ENCODE data around the gene TMEM43.
"Not testable (repeated sequence)": the region's sequence is repeated elsewhere in the genome, so short reads cannot be mapped to it uniquely, and the experiment has no call there.

Gene TMEM43, protein sequence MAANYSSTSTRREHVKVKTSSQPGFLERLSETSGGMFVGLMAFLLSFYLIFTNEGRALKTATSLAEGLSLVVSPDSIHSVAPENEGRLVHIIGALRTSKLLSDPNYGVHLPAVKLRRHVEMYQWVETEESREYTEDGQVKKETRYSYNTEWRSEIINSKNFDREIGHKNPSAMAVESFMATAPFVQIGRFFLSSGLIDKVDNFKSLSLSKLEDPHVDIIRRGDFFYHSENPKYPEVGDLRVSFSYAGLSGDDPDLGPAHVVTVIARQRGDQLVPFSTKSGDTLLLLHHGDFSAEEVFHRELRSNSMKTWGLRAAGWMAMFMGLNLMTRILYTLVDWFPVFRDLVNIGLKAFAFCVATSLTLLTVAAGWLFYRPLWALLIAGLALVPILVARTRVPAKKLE

DNA sequence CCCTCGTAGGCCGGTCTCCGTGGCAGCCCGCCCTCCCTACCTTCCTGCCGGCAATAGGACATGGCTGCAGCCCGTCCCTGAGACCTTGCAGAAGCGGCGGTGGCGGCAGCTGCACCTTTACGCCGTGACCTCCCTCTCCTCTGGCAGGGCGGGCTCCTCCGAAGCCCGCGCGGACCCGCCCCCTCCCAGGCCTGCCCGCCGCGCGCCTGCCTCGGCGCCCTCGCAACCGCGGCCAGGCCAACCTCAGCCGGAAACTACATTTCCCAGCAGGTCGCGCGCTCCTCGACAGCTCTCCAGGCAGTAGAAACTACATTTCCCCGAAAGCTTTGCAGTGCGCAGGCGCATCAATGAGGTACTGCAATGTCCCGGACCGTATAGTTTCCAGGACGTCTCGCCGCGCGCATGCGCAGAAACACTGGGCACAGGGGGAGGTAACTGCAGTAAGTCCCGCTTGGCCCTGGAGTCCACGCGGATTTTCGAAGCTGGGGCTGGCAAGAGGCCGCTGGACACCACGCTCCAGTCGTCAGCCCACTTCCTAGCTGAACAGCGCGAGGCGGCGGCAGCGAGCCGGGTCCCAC is at the start of gene TMEM43, which contains the start of gene CHCHD4:
Gene TMEM43 (plus strand): TSS at position 438 of the 578 bp plus-strand sequence. CDS start 142 bp downstream, outside the sequence.
Gene CHCHD4 (minus strand): TSS at position 256 of the 578 bp plus-strand sequence. CDS start 194 bp downstream, at position 62.
- peak within 1 kb of the TSS; percentile 92 for H2AFZ ChIP-seq (ENCODE audit: low read depth, low read length)
- peak within 1 kb of the TSS; percentile 86 for H3K4me3 ChIP-seq (ENCODE audit: low read length)
- H3K27me3 ChIP-seq (ENCODE audit: insufficient read depth, low read length) = no peaks in the 10 kb centered on the region
- peaks cover 21% of the 10 kb centered on the region for H3K4me1 ChIP-seq (ENCODE audit: insufficient read depth, low read length)
- H3K9me3 ChIP-seq (ENCODE audit: low read length) = peaks cover 3% of the 10 kb centered on the region
- peaks cover 22% of the 10 kb centered on the region for H3K36me3 ChIP-seq (ENCODE audit: insufficient read depth, low read length)

DNA sequence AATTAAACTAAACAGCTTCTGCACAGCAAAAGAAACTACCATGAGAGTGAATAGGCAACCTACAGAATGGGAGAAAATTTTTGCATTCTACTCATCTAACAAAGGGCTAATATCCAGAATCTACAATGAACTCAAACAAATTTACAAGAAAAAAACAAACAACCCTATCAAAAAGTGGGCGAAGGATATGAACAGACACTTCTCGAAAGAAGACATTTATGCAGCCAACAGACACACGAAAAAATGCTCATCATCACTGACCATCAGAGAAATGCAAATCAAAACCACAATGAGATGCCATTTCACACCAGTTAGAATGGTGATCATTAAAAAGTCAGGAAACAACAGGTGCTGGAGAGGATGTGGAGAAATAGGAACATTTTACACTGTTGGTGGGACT is 49.6 kb upstream of the TMEM43 start:
- H3K4me1 ChIP-seq (ENCODE audit: insufficient read depth, low read length); H3K4me3 ChIP-seq (ENCODE audit: low read length); H3K36me3 ChIP-seq (ENCODE audit: insufficient read depth, low read length); H3K27me3 ChIP-seq (ENCODE audit: insufficient read depth, low read length); H2AFZ ChIP-seq (ENCODE audit: low read depth, low read length); H3K9me3 ChIP-seq (ENCODE audit: low read length): not testable (repeated sequence)

- no peaks in the 10 kb centered on the region for H3K4me1 ChIP-seq (ENCODE audit: insufficient read depth, low read length)
These were observed 47.5 kb upstream of the TMEM43 start for GRCh38 chr3:14077310-14077709.

DNA sequence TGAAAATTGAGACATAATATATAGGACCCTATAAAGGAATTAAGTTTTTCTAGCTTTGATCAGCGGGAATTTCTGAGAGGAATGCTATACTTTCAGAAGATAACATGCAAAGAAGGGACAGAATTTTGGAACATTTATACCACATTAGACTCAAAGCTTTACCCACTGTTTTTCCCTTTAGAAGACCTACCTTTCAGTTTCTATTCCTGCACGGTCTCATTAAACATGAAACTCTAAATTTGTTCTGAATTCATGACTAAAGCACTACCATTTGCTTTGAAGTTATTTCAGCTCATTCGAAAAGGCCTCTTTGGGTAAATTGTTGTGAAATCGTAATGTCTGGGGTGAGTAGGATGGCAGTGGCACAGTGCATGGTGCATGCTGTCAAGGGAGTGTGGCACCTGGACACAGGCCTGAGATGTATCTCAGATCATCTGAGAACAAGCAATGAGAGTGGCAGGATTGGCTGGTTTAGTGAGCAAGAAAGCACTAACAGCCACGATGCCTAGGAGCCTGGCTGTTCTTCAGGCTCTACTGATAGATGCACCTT is 42.7 kb upstream of the TMEM43 start:
- Histone ChIP-seq H3K27me3 (ENCODE audit: insufficient read depth, low read length) (peaks cover 2% of the 10 kb centered on the region), H3K9me3 (ENCODE audit: low read length) (peaks cover 3% of the 10 kb centered on the region), H3K4me1 (ENCODE audit: insufficient read depth, low read length) (no peaks in the 10 kb centered on the region), H3K36me3 (ENCODE audit: insufficient read depth, low read length) (no peaks in the 10 kb centered on the region), H2AFZ (ENCODE audit: low read depth, low read length) (no peak overlapping the region), H3K4me3 (ENCODE audit: low read length) (no peak overlapping the region)

More at GRCh38 chr3:14077310-14077709, 47.5 kb upstream of the TMEM43 start:
- H3K36me3 ChIP-seq (ENCODE audit: insufficient read depth, low read length) = no peaks in the 10 kb centered on the region
- peaks cover 2% of the 10 kb centered on the region for H3K9me3 ChIP-seq (ENCODE audit: low read length)
- no peak overlapping the region for H3K4me3 ChIP-seq (ENCODE audit: low read length)
- H2AFZ ChIP-seq (ENCODE audit: low read depth, low read length) = no peak overlapping the region
- peaks cover 2% of the 10 kb centered on the region for H3K27me3 ChIP-seq (ENCODE audit: insufficient read depth, low read length)

GRCh38 chr3:14087461-14087860 is 37.4 kb upstream of the TMEM43 start:
- H3K9me3 ChIP-seq (ENCODE audit: low read length); H3K36me3 ChIP-seq (ENCODE audit: insufficient read depth, low read length): not testable (repeated sequence)

DNA sequence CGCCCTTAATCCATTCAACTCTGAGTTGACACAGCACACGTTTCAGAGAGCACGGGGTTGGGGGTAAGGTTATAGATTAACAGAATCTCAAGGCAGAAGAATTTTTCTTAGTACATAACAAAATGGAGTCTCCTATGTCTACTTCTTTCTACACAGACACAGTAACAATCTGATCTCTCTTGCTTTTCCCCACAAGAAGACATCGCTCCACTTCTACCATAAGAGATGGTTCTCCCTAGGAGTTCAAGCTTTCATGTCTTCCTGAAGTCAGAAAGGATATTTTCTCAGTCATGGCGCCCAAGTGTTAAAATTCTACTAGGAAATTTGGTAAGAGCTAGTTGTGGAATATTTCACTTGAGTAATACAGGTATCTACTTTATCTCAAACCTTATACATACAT is 32.9 kb upstream of the TMEM43 start:
- H3K36me3 ChIP-seq (ENCODE audit: insufficient read depth, low read length); H2AFZ ChIP-seq (ENCODE audit: low read depth, low read length); H3K27me3 ChIP-seq (ENCODE audit: insufficient read depth, low read length); H3K4me3 ChIP-seq (ENCODE audit: low read length); H3K9me3 ChIP-seq (ENCODE audit: low read length); H3K4me1 ChIP-seq (ENCODE audit: insufficient read depth, low read length): not testable (repeated sequence)

More at GRCh38 chr3:14087461-14087860, 37.4 kb upstream of the TMEM43 start:
- H3K27me3 ChIP-seq (ENCODE audit: insufficient read depth, low read length); H2AFZ ChIP-seq (ENCODE audit: low read depth, low read length); H3K4me1 ChIP-seq (ENCODE audit: insufficient read depth, low read length); H3K4me3 ChIP-seq (ENCODE audit: low read length): not testable (repeated sequence)

DNA sequence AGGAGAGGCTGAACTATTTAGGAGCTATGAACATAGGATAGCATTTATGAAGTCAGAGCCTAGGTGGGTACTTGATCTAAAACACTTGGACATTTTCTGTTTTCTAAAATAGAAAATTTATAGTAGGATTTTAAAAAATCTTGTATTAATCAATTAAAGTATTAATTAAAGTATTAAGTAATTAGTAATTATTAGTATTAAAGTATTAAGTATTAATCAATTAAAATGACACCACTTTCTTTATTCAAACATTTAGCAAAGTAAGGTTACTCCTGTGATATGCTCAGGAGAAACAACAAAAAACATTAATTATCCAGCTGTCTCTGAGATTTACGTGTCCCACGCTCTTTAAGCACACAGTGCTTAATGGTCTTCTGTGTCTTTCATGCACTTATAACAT is 32.4 kb upstream of the TMEM43 start:
- H3K27me3 ChIP-seq (ENCODE audit: insufficient read depth, low read length) = peaks cover 7% of the 10 kb centered on the region
- H2AFZ ChIP-seq (ENCODE audit: low read depth, low read length) = no peak overlapping the region
- H3K4me3 ChIP-seq (ENCODE audit: low read length) = no peak overlapping the region
- H3K4me1 ChIP-seq (ENCODE audit: insufficient read depth, low read length) = no peaks in the 10 kb centered on the region
- no peaks in the 10 kb centered on the region for H3K36me3 ChIP-seq (ENCODE audit: insufficient read depth, low read length)
- no peaks in the 10 kb centered on the region for H3K9me3 ChIP-seq (ENCODE audit: low read length)

DNA sequence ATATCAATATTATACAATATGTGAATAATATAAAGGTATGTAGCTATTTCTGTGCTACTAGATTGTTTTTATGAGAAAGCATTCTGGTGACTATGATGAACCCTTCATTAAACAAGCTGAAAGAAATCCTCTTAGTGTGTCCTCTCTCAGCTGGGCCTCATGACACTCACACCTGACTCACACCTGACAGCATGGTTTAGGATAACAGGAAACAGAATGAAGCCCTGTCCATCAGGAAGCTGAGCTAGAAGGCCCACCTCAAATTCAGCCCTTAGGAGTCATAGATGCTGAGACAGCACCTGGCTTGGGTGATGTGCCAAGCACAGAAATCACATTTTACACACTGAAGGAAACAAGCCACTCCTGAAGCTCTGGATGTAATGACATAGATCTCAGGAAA is 31.0 kb upstream of the TMEM43 start:
- H2AFZ ChIP-seq (ENCODE audit: low read depth, low read length) = no peak overlapping the region
- no peaks in the 10 kb centered on the region for H3K36me3 ChIP-seq (ENCODE audit: insufficient read depth, low read length)
- no peak overlapping the region for H3K4me3 ChIP-seq (ENCODE audit: low read length)
- peaks cover 7% of the 10 kb centered on the region for H3K27me3 ChIP-seq (ENCODE audit: insufficient read depth, low read length)
- H3K4me1 ChIP-seq (ENCODE audit: insufficient read depth, low read length) = no peaks in the 10 kb centered on the region
- H3K9me3 ChIP-seq (ENCODE audit: low read length) = no peaks in the 10 kb centered on the region

- no peak overlapping the region for H3K4me3 ChIP-seq (ENCODE audit: low read length)
- no peaks in the 10 kb centered on the region for H3K36me3 ChIP-seq (ENCODE audit: insufficient read depth, low read length)
- no peaks in the 10 kb centered on the region for H3K9me3 ChIP-seq (ENCODE audit: low read length)
- no peaks in the 10 kb centered on the region for H3K4me1 ChIP-seq (ENCODE audit: insufficient read depth, low read length)
- peaks cover 7% of the 10 kb centered on the region for H3K27me3 ChIP-seq (ENCODE audit: insufficient read depth, low read length)
- no peak overlapping the region for H2AFZ ChIP-seq (ENCODE audit: low read depth, low read length)
These were observed 28.1 kb upstream of the TMEM43 start for GRCh38 chr3:14096742-14097141.

- Histone ChIP-seq H3K27me3 (ENCODE audit: insufficient read depth, low read length) (peaks cover 5% of the 10 kb centered on the region), H2AFZ (ENCODE audit: low read depth, low read length) (no peak overlapping the region), H3K4me1 (ENCODE audit: insufficient read depth, low read length) (no peaks in the 10 kb centered on the region), H3K36me3 (ENCODE audit: insufficient read depth, low read length) (no peaks in the 10 kb centered on the region), H3K9me3 (ENCODE audit: low read length) (no peaks in the 10 kb centered on the region), H3K4me3 (ENCODE audit: low read length) (no peak overlapping the region)
These were observed 27.0 kb upstream of the TMEM43 start for GRCh38 chr3:14097616-14098391.

- H3K9me3 ChIP-seq (ENCODE audit: low read length); H3K4me3 ChIP-seq (ENCODE audit: low read length); H3K4me1 ChIP-seq (ENCODE audit: insufficient read depth, low read length); H3K27me3 ChIP-seq (ENCODE audit: insufficient read depth, low read length); H2AFZ ChIP-seq (ENCODE audit: low read depth, low read length): not testable (repeated sequence)
- H3K36me3 ChIP-seq (ENCODE audit: insufficient read depth, low read length) = peaks cover 25% of the 10 kb centered on the region
These were observed 15.0 kb upstream of the TMEM43 start for GRCh38 chr3:14109821-14110220.

DNA sequence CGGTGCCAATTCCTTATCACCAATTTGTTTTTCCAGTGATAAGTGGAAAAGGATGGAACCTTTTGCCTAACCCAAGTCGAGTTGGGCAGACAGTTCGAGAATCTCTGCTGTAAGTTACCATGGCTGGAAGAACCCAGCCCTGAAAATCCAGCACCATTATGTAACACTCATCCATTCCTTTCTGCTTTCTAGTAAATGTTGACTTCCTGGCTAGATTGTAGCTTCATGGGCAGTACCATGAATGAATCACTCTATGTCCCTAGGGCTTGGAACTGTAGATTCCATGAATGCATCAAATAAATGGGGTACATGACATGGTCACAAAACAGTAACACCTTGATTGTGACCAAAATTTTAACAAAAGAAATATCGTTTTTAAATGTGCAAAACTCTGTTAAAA is 14.2 kb upstream of the TMEM43 start:
- no peak overlapping the region for H2AFZ ChIP-seq (ENCODE audit: low read depth, low read length)
- no peaks in the 10 kb centered on the region for H3K9me3 ChIP-seq (ENCODE audit: low read length)
- H3K27me3 ChIP-seq (ENCODE audit: insufficient read depth, low read length) = no peaks in the 10 kb centered on the region
- H3K36me3 ChIP-seq (ENCODE audit: insufficient read depth, low read length) = peaks cover 33% of the 10 kb centered on the region
- no peaks in the 10 kb centered on the region for H3K4me1 ChIP-seq (ENCODE audit: insufficient read depth, low read length)
- H3K4me3 ChIP-seq (ENCODE audit: low read length) = no peak overlapping the region
